HL-60 (cell line): Measurements from ENCODE around the gene HEYL.

ENCODE experiments used
- CTCF ChIP-seq: IDR thresholded peaks from one replicate; pipeline ENCODE4 v1.5.1; 2011; ENCODE audit warnings: low read length, control low read depth, inconsistent platforms; ENCODE audit not compliant: insufficient read depth
- GABPA ChIP-seq: IDR thresholded peaks from 2 replicates; pipeline ENCODE4 v1.6.1; 2012; ENCODE audit warnings: low read depth
- POLR2AphosphoS5 ChIP-seq: IDR thresholded peaks from 2 replicates; pipeline ENCODE4 v1.6.1; 2012; ENCODE audit warnings: low read depth
- REST ChIP-seq: IDR thresholded peaks from 2 replicates; pipeline ENCODE4 v1.6.1; 2012; ENCODE audit warnings: low read depth; ENCODE audit not compliant: insufficient replicate concordance
- SPI1 ChIP-seq: IDR thresholded peaks from 2 replicates; pipeline ENCODE4 v1.6.1; 2012; ENCODE audit warnings: low read depth, mild to moderate bottlenecking, borderline replicate concordance

GRCh38 chr1:39652105-39652504 is 12.7 kb upstream of the HEYL start:
- no peak for TF ChIP-seq CTCF
- no peak for TF ChIP-seq POLR2AphosphoS5
- no peak for TF ChIP-seq SPI1
- no peak for TF ChIP-seq REST
- TF ChIP-seq GABPA, result no peak
